GM10847 (cell line): Measurements from ENCODE around the gene FBXL15.

Experiments
- POLR2A ChIP-seq: IDR thresholded peaks from 2 replicates; pipeline ENCODE4 v1.6.1; 2011; ENCODE audit not compliant: insufficient read length; ENCODE audit errors: extremely low read depth

The FBXL15 gene

GRCh38 chr10:102403115-102403514, 17.5 kb upstream of the FBXL15 start:
- no peak for TF ChIP-seq POLR2A

- no peak for TF ChIP-seq POLR2A
Observed at GRCh38 chr10:102404361-102405107, 16.1 kb upstream of the FBXL15 start.

- TF ChIP-seq POLR2A = no peak
Observed at GRCh38 chr10:102405108-102405571, 15.5 kb upstream of the FBXL15 start.

GRCh38 chr10:102405632-102406031, 15.0 kb upstream of the FBXL15 start:
- TF ChIP-seq POLR2A = peak; percentile 2

- no peak for TF ChIP-seq POLR2A
Observed at GRCh38 chr10:102406815-102407214, 13.8 kb upstream of the FBXL15 start.

- no peak for TF ChIP-seq POLR2A
Observed at GRCh38 chr10:102407425-102408130, 13.1 kb upstream of the FBXL15 start.

- TF ChIP-seq POLR2A = no peak
Observed at GRCh38 chr10:102408131-102408727, 12.4 kb upstream of the FBXL15 start.

- no peak for TF ChIP-seq POLR2A
Observed at GRCh38 chr10:102408728-102409603, 11.7 kb upstream of the FBXL15 start.

- TF ChIP-seq POLR2A = no peak
Observed at GRCh38 chr10:102409604-102410428, 10.8 kb upstream of the FBXL15 start.

GRCh38 chr10:102410429-102411073, 10.1 kb upstream of the FBXL15 start:
- no peak for TF ChIP-seq POLR2A

GRCh38 chr10:102411341-102412255, 9.0 kb upstream of the FBXL15 start:
- no peak for TF ChIP-seq POLR2A

GRCh38 chr10:102412293-102412692, 8.3 kb upstream of the FBXL15 start:
- TF ChIP-seq POLR2A = no peak

GRCh38 chr10:102413053-102413705, 7.5 kb upstream of the FBXL15 start:
- TF ChIP-seq POLR2A = no peak
